Heart right ventricle (tissue), 16 donors: ENCODE data around the gene IFT88. TPM values are rescaled to one million over a fixed set of nuclear protein-coding genes. Genes with fewer than 3 reads are reported as not detected.

ENCODE experiments used
- ATAC-seq, 8 donors: fragments of 200-7000 bp; cut with Tn5 transposase; one replicate each; pipeline ENCODE4 v1.9.1; 2020; ENCODE audit warnings: mild to moderate bottlenecking in 8 of 8, moderate library complexity in 8 of 8, moderate number of reproducible peaks in 1 of 8
- DNase-seq, 2 donors: peaks; one replicate each; pipeline ENCODE4 v3.0.0-alpha.2; 2020
- H3K27ac ChIP-seq, 10 donors: fragments of 200-600 bp; sonication (generic) in 2 of 10; one replicate each; pipeline versions ENCODE4 v1.5.0 to v1.8.0; 2020 to 2022; ENCODE audit warnings: mild to moderate bottlenecking in 3 of 10
- H3K27me3 ChIP-seq, 7 donors: fragments of 200-600 bp; one replicate each; pipeline ENCODE4 v1.8.0; 2021 to 2022; ENCODE audit warnings: mild to moderate bottlenecking in 2 of 7
- H3K36me3 ChIP-seq, 9 donors: fragments of 200-600 bp; sonication (generic) in 1 of 9; one replicate each; pipeline versions ENCODE4 v1.5.0 to v1.8.0; 2020 to 2022; ENCODE audit warnings: mild to moderate bottlenecking in 2 of 9
- H3K4me1 ChIP-seq, 9 donors: fragments of 200-600 bp; sonication (generic) in 1 of 9; one replicate each; pipeline versions ENCODE4 v1.5.0 to v1.8.0; 2020 to 2022; ENCODE audit warnings: mild to moderate bottlenecking in 4 of 9
- H3K4me3 ChIP-seq, 10 donors: fragments of 200-600 bp; sonication (generic) in 2 of 10; one replicate each; pipeline versions ENCODE4 v1.5.0 to v1.8.0; 2020 to 2022; ENCODE audit warnings: mild to moderate bottlenecking in 7 of 10, moderate library complexity in 2 of 10
- H3K9me3 ChIP-seq, 11 donors: fragments of 200-600 bp in 10 of 11; sonication (generic) in 2 of 11; one replicate each; pipeline versions ENCODE4 v1.5.0 to v1.8.0; 2013 to 2022; ENCODE audit warnings: mild to moderate bottlenecking in 2 of 11, control low read depth in 1 of 11, moderate library complexity in 1 of 11
- WGBS, 2 donors: extraction: QIAGEN DNeasy Blood & Tissue Kit; methylation state at CpG; one replicate each; pipeline ENCODE4 v1.1.7; 2013; ENCODE audit warnings: inconsistent platforms in 1 of 2; 5-methylcytosine and 5-hydroxymethylcytosine counted together
- intact Hi-C, 10 donors: fragments of 100-400 bp; cut with DNase I; formaldehyde crosslinking; loops; one replicate each; pipeline versions ENCODE4 v1.11.1 to v1.14.2; 2022
- polyA plus RNA-seq, 2 donors: library from polyadenylated mRNA; stranded (reverse); fragments of 200-250 nt; gene quantifications; one replicate each; pipeline ENCODE4 v1.2.3, GENCODE V29; 2013
- total RNA-seq, 10 donors: library from RNA; stranded (reverse); fragmentation: NEBNext Ultra II Directional in 3 of 10; extraction: Animal tissue kit (Norgen Biotek cat#: 25700) in 3 of 10; gene quantifications; one replicate each; pipeline versions ENCODE4 v1.2.1 to v1.2.4, GENCODE V29; 2021 to 2023
- TF ChIP-seq, protein P1 (sequence below), 9 donors: fragments of 200-600 bp; sonication (generic) in 2 of 9; IDR thresholded peaks; one replicate each; pipeline versions ENCODE4 v1.5.0 to v1.8.0; 2021 to 2022; ENCODE audit warnings: antibody characterized with exemption in 9 of 9, mild to moderate bottlenecking in 5 of 9, moderate library complexity in 1 of 9
- donor health status: Arrhythmogenic right ventricular cardiomyopathy.
- donor health status: ischemic (EF 13 %, LVEDD 7.1; RV severe dilation, severe dysfunction).
- donor health status: healthy with polysubstance abuse.
- donor health status: DM: no; HTN: yes; CAD: no.
- donor health status: DM: no; HTN: no; CAD: no.
- donor health status: ischemic (EF 25% LVEDD 6.9; RV normal size, moderate dysfunction).
- donor health status: ischemic (EF 25% LVEDD 5.7; RV mildly dilated, moderate dysfunction).
- donor health status: healthy.
- donor health status: DM: yes; HTN: yes; CAD: no.
- donor health status: Ischemic cardiomyopathy.
- donor health status: ischemic (EF 35%, LVEDD 5.7; RV mildly dilated, moderate dysfunction).
- donor health status: nonischemic (EF 11% LVEDD 7.7; RV severe dilation, severe dysfunction).
- donor health status: DM: yes; HTN: yes; CAD: no.
- donor health status: PGD.
- donor health status: ischemic (EF 29% LVEDD 5.4; RV normal size, mild dysfunction).
- donor health status: nonischemic (EF 23%, LVEDD 6.1; RV moderate dilation, normal function).

IFT88 gene
- total and polyA plus RNA-seq, 12 donors: 5.9 to 13.6 (median 7.3) TPM

GRCh38 chr13:20636079-20636478 lies 69.1 kb downstream of the IFT88 start:
- H3K4me3 ChIP-seq: no peak overlapping the region
- no peak for DNase-seq
- H3K27me3 ChIP-seq: no peaks in the 10 kb centered on the region
- H3K27ac ChIP-seq: no peak overlapping the region
- no peaks in the 10 kb centered on the region for H3K9me3 ChIP-seq
- peaks cover 0 to 67% (median 7%) of the 10 kb centered on the region in 9 donors for H3K36me3 ChIP-seq
- 97 to 100% methylated on average over 1 of the region's 1 CpG for WGBS, 2 donors
- intact Hi-C loops: no loop called here
- TF ChIP-seq, protein P1, sequence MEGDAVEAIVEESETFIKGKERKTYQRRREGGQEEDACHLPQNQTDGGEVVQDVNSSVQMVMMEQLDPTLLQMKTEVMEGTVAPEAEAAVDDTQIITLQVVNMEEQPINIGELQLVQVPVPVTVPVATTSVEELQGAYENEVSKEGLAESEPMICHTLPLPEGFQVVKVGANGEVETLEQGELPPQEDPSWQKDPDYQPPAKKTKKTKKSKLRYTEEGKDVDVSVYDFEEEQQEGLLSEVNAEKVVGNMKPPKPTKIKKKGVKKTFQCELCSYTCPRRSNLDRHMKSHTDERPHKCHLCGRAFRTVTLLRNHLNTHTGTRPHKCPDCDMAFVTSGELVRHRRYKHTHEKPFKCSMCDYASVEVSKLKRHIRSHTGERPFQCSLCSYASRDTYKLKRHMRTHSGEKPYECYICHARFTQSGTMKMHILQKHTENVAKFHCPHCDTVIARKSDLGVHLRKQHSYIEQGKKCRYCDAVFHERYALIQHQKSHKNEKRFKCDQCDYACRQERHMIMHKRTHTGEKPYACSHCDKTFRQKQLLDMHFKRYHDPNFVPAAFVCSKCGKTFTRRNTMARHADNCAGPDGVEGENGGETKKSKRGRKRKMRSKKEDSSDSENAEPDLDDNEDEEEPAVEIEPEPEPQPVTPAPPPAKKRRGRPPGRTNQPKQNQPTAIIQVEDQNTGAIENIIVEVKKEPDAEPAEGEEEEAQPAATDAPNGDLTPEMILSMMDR (IDR thresholded peaks at IDR 0.05): no peak
- ATAC-seq: no peak
- H3K4me1 ChIP-seq: no peaks in the 10 kb centered on the region

DNA sequence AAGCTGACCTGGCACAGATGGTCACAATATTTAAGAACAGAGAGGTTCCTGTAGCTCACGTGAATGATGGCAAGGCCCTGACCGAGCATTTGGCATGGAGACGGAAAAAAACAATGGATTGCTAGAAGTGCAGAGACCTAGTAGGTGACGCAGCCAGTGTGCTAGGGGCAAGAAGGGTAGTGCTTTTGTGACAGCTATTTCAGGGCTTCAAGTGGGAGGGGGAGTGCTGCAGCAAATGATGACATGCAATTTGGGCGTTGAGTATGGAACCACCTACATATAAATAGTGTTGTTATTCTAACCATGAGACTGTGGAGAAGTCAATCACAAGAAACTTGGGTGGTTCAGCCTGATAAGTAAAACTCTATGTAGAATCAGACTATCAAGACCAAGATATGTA lies 70.9 kb downstream of the IFT88 start:
- TF ChIP-seq, protein P1 (IDR thresholded peaks at IDR 0.05): no peak
- intact Hi-C loops: no loop called here
- Histone ChIP-seq H3K9me3 (no peaks in the 10 kb centered on the region), H3K36me3 (peaks cover 0 to 51% (median 7%) of the 10 kb centered on the region in 9 donors), H3K27me3 (no peaks in the 10 kb centered on the region), H3K4me1 (no peaks in the 10 kb centered on the region), H3K4me3 (no peak overlapping the region), H3K27ac (no peak overlapping the region)
- ATAC-seq: no peak
- DNase-seq: no peak
- WGBS, 2 donors: 93 to 95% methylated on average over 5 of the region's 5 CpGs

GRCh38 chr13:20647758-20648157 lies 80.8 kb downstream of the IFT88 start:
- DNase-seq (no peak), ATAC-seq (no peak)
- intact Hi-C loops: loop anchor here in 1 of 10 donors (10.0 kb wide), 1 partner anchor 53 kb away; no protein-coding TSS in a partner anchor
- Histone ChIP-seq H3K4me3 (no peak overlapping the region), H3K27me3 (no peaks in the 10 kb centered on the region), H3K9me3 (peaks cover 0 to 6% (median 0%) of the 10 kb centered on the region in 11 donors), H3K27ac (no peak overlapping the region), H3K36me3 (peaks cover 0 to 28% (median 0%) of the 10 kb centered on the region in 9 donors), H3K4me1 (no peaks in the 10 kb centered on the region)
- WGBS, 2 donors: 96 to 98% methylated on average over 2 of the region's 2 CpGs
- TF ChIP-seq, protein P1 (IDR thresholded peaks at IDR 0.05): no peak

DNA sequence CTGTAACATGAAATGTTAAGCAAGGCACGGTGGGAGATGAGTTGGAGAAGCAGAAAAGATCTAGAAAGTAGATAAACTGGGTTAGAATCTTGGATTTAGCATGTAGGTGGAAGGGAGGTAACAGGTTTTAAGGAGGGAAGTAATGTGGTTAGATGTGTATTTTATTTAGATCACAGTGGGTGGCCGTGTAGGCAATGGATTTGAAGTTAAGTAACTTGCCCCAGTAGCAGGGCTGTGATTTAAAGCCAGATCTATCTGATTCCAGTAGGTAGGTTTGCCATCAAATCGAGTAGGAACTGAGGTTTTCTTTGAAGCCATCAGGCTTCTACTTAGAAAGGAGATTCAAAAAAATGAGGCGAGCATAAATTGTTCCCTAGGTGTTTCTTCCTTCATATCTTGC lies 86.0 kb downstream of the IFT88 start:
- Histone ChIP-seq H3K9me3 (peaks cover 0 to under 1% (median 0%) of the 10 kb centered on the region in 11 donors), H3K4me1 (no peaks in the 10 kb centered on the region), H3K4me3 (no peak overlapping the region), H3K36me3 (peaks cover 0 to 21% (median 0%) of the 10 kb centered on the region in 9 donors), H3K27ac (no peak overlapping the region), H3K27me3 (no peaks in the 10 kb centered on the region)
- WGBS, 2 donors: 80 to 85% methylated on average over 4 of the region's 4 CpGs
- TF ChIP-seq, protein P1 (IDR thresholded peaks at IDR 0.05): no peak
- intact Hi-C loops: no loop called here
- DNase-seq (no peak), ATAC-seq (no peak)
